Natural killer cell (primary cell): ENCODE data around the gene CMSS1. TPM values are rescaled to one million over a fixed set of nuclear protein-coding genes. Genes with fewer than 3 reads are reported as not detected.

ENCODE experiments used
- ATAC-seq, 3 donors: fragments of 150-1000 bp in 2 of 3; fragments of 200-7000 bp in 1 of 3; cut with Tn5 transposase; 1 replicate in 1 of 3; 2 replicates in 2 of 3; pipeline ENCODE4 v1.10.0; 2021; ENCODE audit warnings: mild to moderate bottlenecking in 2 of 3, moderate library complexity in 2 of 3
- DNase-seq, 2 donors: peaks; one replicate each; pipeline versions ENCODE4 v3.0.0 to v3.0.0-alpha.2; 2013 to 2021; ENCODE audit warnings: mixed read lengths in 1 of 2
- H3K27ac ChIP-seq: one replicate; pipeline ENCODE4 v1.5.1; 2013; ENCODE audit warnings: mild to moderate bottlenecking, low read length
- H3K27me3 ChIP-seq: one replicate; pipeline ENCODE4 v1.6.1; 2013; ENCODE audit warnings: low read length; ENCODE audit not compliant: control insufficient read depth, insufficient read depth
- H3K36me3 ChIP-seq: one replicate; pipeline ENCODE4 v1.6.1; 2013; ENCODE audit warnings: low read length; ENCODE audit not compliant: control insufficient read depth, insufficient read depth
- H3K4me1 ChIP-seq: one replicate; pipeline ENCODE4 v1.6.1; 2013; ENCODE audit warnings: low read length; ENCODE audit not compliant: control insufficient read depth, insufficient read depth
- H3K4me3 ChIP-seq: one replicate; pipeline ENCODE4 v1.5.1; 2013; ENCODE audit warnings: low read length
- H3K9me3 ChIP-seq: one replicate; pipeline ENCODE4 v1.6.1; 2013; ENCODE audit warnings: low read length; ENCODE audit not compliant: control insufficient read depth, insufficient read depth
- H3K27ac Mint-ChIP-seq, 2 donors: one replicate each; pipeline ENCODE4 v1.8.0; 2022; ENCODE audit warnings: mild to moderate bottlenecking in 2 of 2, mixed read lengths in 2 of 2, moderate library complexity in 1 of 2
- H3K27me3 Mint-ChIP-seq, 2 donors: one replicate each; pipeline ENCODE4 v1.8.0; 2022; ENCODE audit warnings: low read depth in 2 of 2, mixed read lengths in 2 of 2
- H3K36me3 Mint-ChIP-seq: one replicate; pipeline ENCODE4 v1.8.0; 2022; ENCODE audit warnings: mixed read lengths
- H3K4me1 Mint-ChIP-seq, 2 donors: one replicate each; pipeline ENCODE4 v1.8.0; 2022; ENCODE audit warnings: mixed read lengths in 2 of 2
- H3K4me3 Mint-ChIP-seq: one replicate; pipeline ENCODE4 v1.8.0; 2022; ENCODE audit warnings: mild to moderate bottlenecking, moderate library complexity, mixed read lengths
- H3K9me3 Mint-ChIP-seq, 2 donors: one replicate each; pipeline ENCODE4 v1.8.0; 2022; ENCODE audit warnings: mixed read lengths in 2 of 2
- CTCF ChIP-seq: fragments of 200-600 bp; IDR thresholded peaks from one replicate; pipeline ENCODE4 v1.8.0; 2022; ENCODE audit warnings: antibody characterized with exemption
- WGBS: methylation state at CpG from one replicate; pipeline ENCODE4 v1.1.7; 2013; ENCODE audit warnings: missing lambda C conversion rate; ENCODE audit not compliant: insufficient coverage; 5-methylcytosine and 5-hydroxymethylcytosine counted together
- intact Hi-C: fragments of 100-400 bp; cut with micrococcal nuclease; formaldehyde crosslinking; loops from one replicate; pipeline ENCODE4 v1.14.2; 2022
- total RNA-seq, 4 donors: library from RNA; stranded (reverse); fragments of 120-200 nt in 1 of 4; gene quantifications; one replicate each; pipeline versions ENCODE4 v1.2.3 to v1.2.4, GENCODE V29; 2013 to 2022

Gene CMSS1
- total RNA-seq, 3 donors from 2014 or later (not counting 1 experiment from before 2014, with no cell fraction given) = 7.8 to 12.7 (median 9.2) TPM

- Histone ChIP-seq H3K9me3 (no peaks in the 10 kb centered on the region), H3K4me1 (no peaks in the 10 kb centered on the region), H3K36me3 (no peaks in the 10 kb centered on the region), H3K27me3 (no peaks in the 10 kb centered on the region), H3K4me3 (no peak overlapping the region), H3K27ac (no peak overlapping the region)
- intact Hi-C loops = no loop called here
- H3K36me3 Mint-ChIP-seq = no peaks in the 10 kb centered on the region
- H3K27ac Mint-ChIP-seq = no peak overlapping the region
- no peak for TF ChIP-seq CTCF
- 89% methylated on average over 1 of the region's 1 CpG for WGBS
- no peaks in the 10 kb centered on the region for H3K9me3 Mint-ChIP-seq
- no peaks in the 10 kb centered on the region for H3K4me1 Mint-ChIP-seq
- DNase-seq = no peak
- H3K4me3 Mint-ChIP-seq = no peak overlapping the region
- H3K27me3 Mint-ChIP-seq = no peaks in the 10 kb centered on the region
- no peak for ATAC-seq
These were observed 302.4 kb downstream of the CMSS1 start for GRCh38 chr3:100120012-100120411.

GRCh38 chr3:100120693-100121092, 303.0 kb downstream of the CMSS1 start:
- Histone ChIP-seq H3K27me3 (no peaks in the 10 kb centered on the region), H3K4me3 (no peak overlapping the region), H3K27ac (no peak overlapping the region), H3K4me1 (no peaks in the 10 kb centered on the region), H3K9me3 (no peaks in the 10 kb centered on the region), H3K36me3 (no peaks in the 10 kb centered on the region)
- no peak for DNase-seq
- H3K27ac Mint-ChIP-seq = no peak overlapping the region
- intact Hi-C loops = no loop called here
- H3K4me1 Mint-ChIP-seq = no peaks in the 10 kb centered on the region
- WGBS = 93% methylated on average over 5 of the region's 5 CpGs
- ATAC-seq = no peak
- TF ChIP-seq CTCF = no peak
- no peaks in the 10 kb centered on the region for H3K27me3 Mint-ChIP-seq
- no peaks in the 10 kb centered on the region for H3K9me3 Mint-ChIP-seq
- no peaks in the 10 kb centered on the region for H3K36me3 Mint-ChIP-seq
- no peak overlapping the region for H3K4me3 Mint-ChIP-seq

- Histone ChIP-seq H3K27ac (no peak overlapping the region), H3K4me1 (no peaks in the 10 kb centered on the region), H3K27me3 (no peaks in the 10 kb centered on the region), H3K4me3 (no peak overlapping the region), H3K9me3 (no peaks in the 10 kb centered on the region), H3K36me3 (no peaks in the 10 kb centered on the region)
- 100% methylated on average over 2 of the region's 2 CpGs for WGBS
- DNase-seq (no peak), ATAC-seq (no peak)
- no peaks in the 10 kb centered on the region for H3K36me3 Mint-ChIP-seq
- H3K27ac Mint-ChIP-seq = no peak overlapping the region
- H3K9me3 Mint-ChIP-seq = no peaks in the 10 kb centered on the region
- no peak for TF ChIP-seq CTCF
- H3K27me3 Mint-ChIP-seq = no peaks in the 10 kb centered on the region
- intact Hi-C loops = no loop called here
- H3K4me1 Mint-ChIP-seq = no peaks in the 10 kb centered on the region
- H3K4me3 Mint-ChIP-seq = no peak overlapping the region
These were observed 304.7 kb downstream of the CMSS1 start for GRCh38 chr3:100122321-100122720.

- Mint-ChIP-seq H3K36me3 (no peaks in the 10 kb centered on the region), H3K27ac (no peak overlapping the region), H3K4me1 (no peaks in the 10 kb centered on the region), H3K9me3 (no peaks in the 10 kb centered on the region), H3K27me3 (no peaks in the 10 kb centered on the region), H3K4me3 (no peak overlapping the region)
- 97% methylated on average over 4 of the region's 4 CpGs for WGBS
- Histone ChIP-seq H3K27ac (no peak overlapping the region), H3K36me3 (no peaks in the 10 kb centered on the region), H3K4me1 (no peaks in the 10 kb centered on the region), H3K27me3 (no peaks in the 10 kb centered on the region), H3K9me3 (no peaks in the 10 kb centered on the region), H3K4me3 (no peak overlapping the region)
- TF ChIP-seq CTCF = no peak
- DNase-seq (no peak), ATAC-seq (no peak)
- intact Hi-C loops = no loop called here
These were observed 305.4 kb downstream of the CMSS1 start for GRCh38 chr3:100123112-100123511.
